DND-41 (cell line): Measurements from ENCODE around the gene CTNNBL1.

ENCODE experiments used
- ATAC-seq: fragments of 200-7000 bp; cut with Tn5 transposase; 3 replicates; pipeline ENCODE4 v1.9.1; 2021; ENCODE audit warnings: low read depth; ENCODE audit not compliant: insufficient read depth
- DNase-seq: peaks from one replicate; pipeline ENCODE4 v3.0.0-alpha.2; 2020
- H2AFZ ChIP-seq: 2 replicates; pipeline ENCODE4 v1.6.0; 2012; ENCODE audit warnings: low read depth, low read length
- H3K27ac ChIP-seq: 2 replicates; pipeline ENCODE4 v1.5.1; 2012; ENCODE audit warnings: low read length, inconsistent platforms
- H3K27me3 ChIP-seq: fragments of 200-600 bp; sonication (generic); 2 replicates; pipeline ENCODE4 v1.6.0; 2012; ENCODE audit warnings: low read length, mild to moderate bottlenecking, inconsistent platforms; ENCODE audit not compliant: insufficient read depth, poor library complexity
- H3K36me3 ChIP-seq: 2 replicates; pipeline ENCODE4 v1.5.1; 2012; ENCODE audit warnings: low read length, inconsistent platforms; ENCODE audit not compliant: insufficient read depth
- H3K4me1 ChIP-seq: 2 replicates; pipeline ENCODE4 v1.5.1; 2012; ENCODE audit warnings: mild to moderate bottlenecking, low read length; ENCODE audit not compliant: insufficient read depth
- H3K4me2 ChIP-seq: 2 replicates; pipeline ENCODE4 v1.6.0; 2012; ENCODE audit warnings: mild to moderate bottlenecking, moderate library complexity, low read length, inconsistent platforms; ENCODE audit not compliant: insufficient read depth
- H3K4me3 ChIP-seq, 2 experiments: fragments of 200-600 bp in 1 of 2; shearing (Covaris generic) in 1 of 2; 2 replicates each; pipeline ENCODE4 v1.5.1; 2012 to 2016; ENCODE audit warnings: inconsistent platforms in 2 of 2, low read length in 2 of 2, mild to moderate bottlenecking in 2 of 2, low read depth in 1 of 2, moderate library complexity in 1 of 2
- H3K79me2 ChIP-seq: 2 replicates; pipeline ENCODE4 v1.6.0; 2012; ENCODE audit warnings: low read length, inconsistent platforms; ENCODE audit not compliant: insufficient read depth
- H3K9ac ChIP-seq: 2 replicates; pipeline ENCODE4 v1.6.0; 2012; ENCODE audit warnings: low read depth, mild to moderate bottlenecking, inconsistent platforms, low read length, moderate library complexity
- H3K9me3 ChIP-seq: 2 replicates; pipeline ENCODE4 v1.5.1; 2012; ENCODE audit warnings: low read length, moderate library complexity, mild to moderate bottlenecking, inconsistent platforms; ENCODE audit not compliant: insufficient read depth, severe bottlenecking
- H4K20me1 ChIP-seq: 2 replicates; pipeline ENCODE4 v1.6.0; 2012; ENCODE audit warnings: low read length; ENCODE audit not compliant: insufficient read depth
- EZH2 ChIP-seq: IDR thresholded peaks from 3 replicates; pipeline ENCODE4 v1.6.1; 2012; ENCODE audit warnings: borderline replicate concordance, low read depth, mild to moderate bottlenecking, moderate library complexity, low read length, inconsistent platforms; ENCODE audit not compliant: severe bottlenecking
- TF ChIP-seq, protein P1 (sequence below): IDR thresholded peaks from 2 replicates; pipeline ENCODE4 v1.5.1; 2012; ENCODE audit warnings: borderline replicate concordance, low read length, moderate library complexity, mild to moderate bottlenecking; ENCODE audit not compliant: poor library complexity, severe bottlenecking; ENCODE audit errors: extremely low read depth

The CTNNBL1 gene

DNA sequence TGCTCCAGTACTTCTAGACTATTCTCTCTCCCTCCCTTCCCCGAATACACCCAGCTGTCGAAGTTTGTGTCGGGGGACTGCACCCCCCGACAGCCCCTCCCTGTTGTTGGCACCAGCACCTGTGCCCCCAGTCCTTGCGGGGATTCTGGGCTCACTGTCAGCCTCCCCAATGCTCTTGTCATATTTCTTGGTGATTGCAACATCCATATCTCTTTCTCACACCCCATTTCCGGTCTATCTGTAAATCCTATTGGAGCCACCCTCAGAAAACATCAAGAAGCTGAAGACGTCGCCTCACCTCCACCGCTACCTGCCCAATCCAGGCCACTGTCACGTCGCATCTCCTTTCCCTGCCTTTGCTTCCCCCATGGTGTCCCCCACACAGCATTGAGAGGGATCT is 176.5 kb downstream of the CTNNBL1 start:
- Histone ChIP-seq H2AFZ (no peak overlapping the region), H4K20me1 (peaks cover 5% of the 10 kb centered on the region), H3K4me3 (no peak overlapping the region), H3K27ac (no peak overlapping the region), H3K9ac (no peak overlapping the region), H3K4me2 (no peak overlapping the region), H3K79me2 (no peaks in the 10 kb centered on the region), H3K4me1 (no peaks in the 10 kb centered on the region), H3K9me3 (no peaks in the 10 kb centered on the region), H3K36me3 (peaks cover 73% of the 10 kb centered on the region), H3K27me3 (no peaks in the 10 kb centered on the region)
- TF ChIP-seq, protein P1, sequence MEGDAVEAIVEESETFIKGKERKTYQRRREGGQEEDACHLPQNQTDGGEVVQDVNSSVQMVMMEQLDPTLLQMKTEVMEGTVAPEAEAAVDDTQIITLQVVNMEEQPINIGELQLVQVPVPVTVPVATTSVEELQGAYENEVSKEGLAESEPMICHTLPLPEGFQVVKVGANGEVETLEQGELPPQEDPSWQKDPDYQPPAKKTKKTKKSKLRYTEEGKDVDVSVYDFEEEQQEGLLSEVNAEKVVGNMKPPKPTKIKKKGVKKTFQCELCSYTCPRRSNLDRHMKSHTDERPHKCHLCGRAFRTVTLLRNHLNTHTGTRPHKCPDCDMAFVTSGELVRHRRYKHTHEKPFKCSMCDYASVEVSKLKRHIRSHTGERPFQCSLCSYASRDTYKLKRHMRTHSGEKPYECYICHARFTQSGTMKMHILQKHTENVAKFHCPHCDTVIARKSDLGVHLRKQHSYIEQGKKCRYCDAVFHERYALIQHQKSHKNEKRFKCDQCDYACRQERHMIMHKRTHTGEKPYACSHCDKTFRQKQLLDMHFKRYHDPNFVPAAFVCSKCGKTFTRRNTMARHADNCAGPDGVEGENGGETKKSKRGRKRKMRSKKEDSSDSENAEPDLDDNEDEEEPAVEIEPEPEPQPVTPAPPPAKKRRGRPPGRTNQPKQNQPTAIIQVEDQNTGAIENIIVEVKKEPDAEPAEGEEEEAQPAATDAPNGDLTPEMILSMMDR: no peak
- no peak for TF ChIP-seq EZH2
- DNase-seq (no peak), ATAC-seq (no peak)

DNA sequence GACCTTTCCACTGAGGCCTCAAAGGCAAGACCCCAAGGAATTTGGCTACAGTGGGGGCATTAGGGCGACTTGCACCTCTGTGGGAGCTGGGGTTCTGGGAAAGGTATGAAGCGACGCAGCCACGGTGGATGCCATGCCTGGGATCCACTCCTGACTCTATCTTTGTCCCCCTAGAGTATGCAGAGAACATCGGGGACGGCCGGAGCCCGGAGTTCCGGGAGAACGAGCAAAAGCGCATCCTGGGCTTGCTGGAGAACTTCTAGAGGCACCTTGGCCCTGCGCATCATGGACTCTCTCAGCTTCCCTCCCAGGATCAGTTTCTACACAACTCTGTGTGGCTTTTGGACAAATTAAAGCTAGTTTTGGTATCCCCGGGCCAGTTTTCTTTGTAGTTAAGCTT is 177.9 kb downstream of the CTNNBL1 start:
- Histone ChIP-seq H3K36me3 (peaks cover 63% of the 10 kb centered on the region), H3K27ac (no peak overlapping the region), H3K4me2 (no peak overlapping the region), H3K9me3 (no peaks in the 10 kb centered on the region), H3K27me3 (no peaks in the 10 kb centered on the region), H3K9ac (no peak overlapping the region), H3K79me2 (no peaks in the 10 kb centered on the region), H3K4me1 (no peaks in the 10 kb centered on the region), H3K4me3 (no peak overlapping the region), H2AFZ (no peak overlapping the region), H4K20me1 (peaks cover 9% of the 10 kb centered on the region)
- ATAC-seq: no peak
- no peak for DNase-seq
- TF ChIP-seq, protein P1: no peak
- no peak for TF ChIP-seq EZH2

DNA sequence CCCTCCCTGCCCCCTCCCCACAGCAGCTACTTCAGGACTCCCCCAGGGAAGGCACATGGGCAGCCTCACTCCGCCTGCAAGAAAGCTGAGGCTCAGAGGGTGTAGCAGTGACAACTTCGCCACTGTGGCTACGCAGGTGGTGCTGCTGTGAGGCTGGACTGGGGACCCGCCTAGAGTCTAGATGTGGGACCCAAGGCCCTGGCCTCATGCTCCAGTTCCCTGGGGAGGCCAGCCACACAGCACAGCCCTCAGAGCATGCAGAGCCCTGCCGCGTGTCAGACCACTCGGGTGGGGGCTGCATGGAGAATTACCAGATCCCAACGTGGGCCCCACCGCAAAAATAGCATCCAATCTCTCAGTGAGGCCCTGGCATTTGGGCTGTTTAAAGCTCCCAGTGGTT is 178.3 kb downstream of the CTNNBL1 start:
- DNase-seq: no peak
- H3K4me1 ChIP-seq: no peaks in the 10 kb centered on the region
- no peak overlapping the region for H3K27ac ChIP-seq
- H3K36me3 ChIP-seq: peaks cover 63% of the 10 kb centered on the region
- no peaks in the 10 kb centered on the region for H3K9me3 ChIP-seq
- H3K79me2 ChIP-seq: no peaks in the 10 kb centered on the region
- H4K20me1 ChIP-seq: peaks cover 10% of the 10 kb centered on the region
- H3K4me3 ChIP-seq: no peak overlapping the region
- no peak overlapping the region for H2AFZ ChIP-seq
- ATAC-seq: no peak
- TF ChIP-seq EZH2: no peak
- TF ChIP-seq, protein P1: no peak
- H3K4me2 ChIP-seq: no peak overlapping the region
- H3K9ac ChIP-seq: no peak overlapping the region
- no peaks in the 10 kb centered on the region for H3K27me3 ChIP-seq

DNA sequence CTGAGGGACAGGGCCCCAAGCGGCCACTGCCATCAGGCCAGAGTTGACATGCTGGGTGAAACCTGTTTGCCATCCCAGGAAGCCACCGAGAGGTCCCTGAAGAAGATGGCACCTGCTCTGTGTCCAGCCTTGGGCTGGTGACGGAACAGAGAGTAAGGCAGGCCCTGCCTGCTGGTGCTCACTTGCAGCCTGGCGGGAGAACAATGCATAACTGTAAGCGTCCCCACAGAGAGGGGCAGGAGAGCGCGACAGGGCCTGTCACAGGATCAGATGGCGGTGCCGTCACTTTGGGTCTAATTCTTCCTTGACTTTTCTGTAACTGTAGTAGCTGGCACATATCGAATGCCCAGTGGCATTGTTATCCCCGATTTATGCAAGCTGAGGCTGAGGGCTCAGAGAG is 180.1 kb downstream of the CTNNBL1 start:
- no peak overlapping the region for H3K4me3 ChIP-seq
- no peaks in the 10 kb centered on the region for H3K79me2 ChIP-seq
- TF ChIP-seq, protein P1: no peak
- no peak for TF ChIP-seq EZH2
- H3K27ac ChIP-seq: no peak overlapping the region
- H3K4me1 ChIP-seq: no peaks in the 10 kb centered on the region
- H3K4me2 ChIP-seq: no peak overlapping the region
- H3K9ac ChIP-seq: no peak overlapping the region
- no peak for ATAC-seq
- DNase-seq: no peak
- H3K9me3 ChIP-seq: no peaks in the 10 kb centered on the region
- H4K20me1 ChIP-seq: peaks cover 10% of the 10 kb centered on the region
- peaks cover 53% of the 10 kb centered on the region for H3K36me3 ChIP-seq
- no peaks in the 10 kb centered on the region for H3K27me3 ChIP-seq
- H2AFZ ChIP-seq: no peak overlapping the region
